Measurements from ENCODE around the gene NFXL1.

NFXL1 gene

GRCh38 chr4:47915378-47915777 lies 995 bp upstream of the NFXL1 start:
- no peak overlapping the region for H3K9ac ChIP-seq (ENCODE audit: insufficient read length, low read depth)
- no peaks in the 10 kb centered on the region for H3K27me3 ChIP-seq (ENCODE audit: insufficient read depth, insufficient read length)
- no peak for DNase-seq (ENCODE audit: low read depth, low spot score)
- H3K4me1 ChIP-seq (ENCODE audit: insufficient read depth, insufficient read length): no peaks in the 10 kb centered on the region
- TF ChIP-seq YY1 (IDR thresholded peaks at IDR 0.05; ENCODE audit: insufficient read depth, insufficient read length) (no peak), ZNF274 (IDR thresholded peaks at IDR 0.05; ENCODE audit: low read depth, low read length) (no peak), SUZ12 (IDR thresholded peaks at IDR 0.05; ENCODE audit: extremely low read depth, insufficient read depth, insufficient read length) (no peak)
- no peaks in the 10 kb centered on the region for H3K9me3 ChIP-seq (ENCODE audit: insufficient read depth, low read length)
- H3K4me3 ChIP-seq (ENCODE audit: insufficient read length, low read depth): no peak overlapping the region
- H3K36me3 ChIP-seq (ENCODE audit: insufficient read depth, insufficient read length, low read length): peaks cover 9% of the 10 kb centered on the region

GRCh38 chr4:47914926-47915237 lies 499 bp upstream of the NFXL1 start:
- H3K9ac ChIP-seq (ENCODE audit: insufficient read length, low read depth): peak overlapping the region; percentile 57
- H3K36me3 ChIP-seq (ENCODE audit: insufficient read depth, insufficient read length, low read length): peaks cover 13% of the 10 kb centered on the region
- DNase-seq (ENCODE audit: low read depth, low spot score): no peak
- TF ChIP-seq ZNF274 (IDR thresholded peaks at IDR 0.05; ENCODE audit: low read depth, low read length) (no peak), YY1 (IDR thresholded peaks at IDR 0.05; ENCODE audit: insufficient read depth, insufficient read length) (no peak), SUZ12 (IDR thresholded peaks at IDR 0.05; ENCODE audit: extremely low read depth, insufficient read depth, insufficient read length) (no peak)
- no peaks in the 10 kb centered on the region for H3K9me3 ChIP-seq (ENCODE audit: insufficient read depth, low read length)
- H3K27me3 ChIP-seq (ENCODE audit: insufficient read depth, insufficient read length): no peaks in the 10 kb centered on the region
- H3K4me1 ChIP-seq (ENCODE audit: insufficient read depth, insufficient read length): no peaks in the 10 kb centered on the region
- peak overlapping the region; percentile 52 for H3K4me3 ChIP-seq (ENCODE audit: insufficient read length, low read depth)

GRCh38 chr4:47913861-47914219 lies 543 bp downstream of the NFXL1 start:
- Histone ChIP-seq H3K27me3 (ENCODE audit: insufficient read depth, insufficient read length) (no peaks in the 10 kb centered on the region), H3K9me3 (ENCODE audit: insufficient read depth, low read length) (no peaks in the 10 kb centered on the region), H3K4me1 (ENCODE audit: insufficient read depth, insufficient read length) (no peaks in the 10 kb centered on the region), H3K9ac (ENCODE audit: insufficient read length, low read depth) (peak overlapping the region; percentile 94), H3K4me3 (ENCODE audit: insufficient read length, low read depth) (peak overlapping the region; percentile 85), H3K36me3 (ENCODE audit: insufficient read depth, insufficient read length, low read length) (peaks cover 19% of the 10 kb centered on the region)
- TF ChIP-seq YY1 (IDR thresholded peaks at IDR 0.05; ENCODE audit: insufficient read depth, insufficient read length): no peak
- TF ChIP-seq ZNF274 (IDR thresholded peaks at IDR 0.05; ENCODE audit: low read depth, low read length): no peak
- no peak for TF ChIP-seq SUZ12 (IDR thresholded peaks at IDR 0.05; ENCODE audit: extremely low read depth, insufficient read depth, insufficient read length)
- DNase-seq (ENCODE audit: low read depth, low spot score): no peak

- Histone ChIP-seq H3K4me3 (ENCODE audit: insufficient read length, low read depth) (peak overlapping the region; percentile 85), H3K36me3 (ENCODE audit: insufficient read depth, insufficient read length, low read length) (peaks cover 20% of the 10 kb centered on the region), H3K4me1 (ENCODE audit: insufficient read depth, insufficient read length) (no peaks in the 10 kb centered on the region), H3K27me3 (ENCODE audit: insufficient read depth, insufficient read length) (no peaks in the 10 kb centered on the region), H3K9ac (ENCODE audit: insufficient read length, low read depth) (peak overlapping the region; percentile 94), H3K9me3 (ENCODE audit: insufficient read depth, low read length) (no peaks in the 10 kb centered on the region)
- no peak for DNase-seq (ENCODE audit: low read depth, low spot score)
- TF ChIP-seq SUZ12 (IDR thresholded peaks at IDR 0.05; ENCODE audit: extremely low read depth, insufficient read depth, insufficient read length) (no peak), YY1 (IDR thresholded peaks at IDR 0.05; ENCODE audit: insufficient read depth, insufficient read length) (no peak), ZNF274 (IDR thresholded peaks at IDR 0.05; ENCODE audit: low read depth, low read length) (no peak)
These were observed 1.1 kb downstream of the NFXL1 start for GRCh38 chr4:47913330-47913729.

GRCh38 chr4:47907089-47907646 lies 7.2 kb downstream of the NFXL1 start:
- no peak for DNase-seq (ENCODE audit: low read depth, low spot score)
- no peak overlapping the region for H3K4me3 ChIP-seq (ENCODE audit: insufficient read length, low read depth)
- TF ChIP-seq ZNF274 (IDR thresholded peaks at IDR 0.05; ENCODE audit: low read depth, low read length): no peak
- no peak for TF ChIP-seq SUZ12 (IDR thresholded peaks at IDR 0.05; ENCODE audit: extremely low read depth, insufficient read depth, insufficient read length)
- no peak for TF ChIP-seq YY1 (IDR thresholded peaks at IDR 0.05; ENCODE audit: insufficient read depth, insufficient read length)
- no peak overlapping the region for H3K9ac ChIP-seq (ENCODE audit: insufficient read length, low read depth)
- H3K27me3 ChIP-seq (ENCODE audit: insufficient read depth, insufficient read length): no peaks in the 10 kb centered on the region
- peaks cover 55% of the 10 kb centered on the region for H3K36me3 ChIP-seq (ENCODE audit: insufficient read depth, insufficient read length, low read length)
- no peaks in the 10 kb centered on the region for H3K9me3 ChIP-seq (ENCODE audit: insufficient read depth, low read length)
- no peaks in the 10 kb centered on the region for H3K4me1 ChIP-seq (ENCODE audit: insufficient read depth, insufficient read length)

GRCh38 chr4:47899639-47900038 lies 14.7 kb downstream of the NFXL1 start:
- H3K4me3 ChIP-seq (ENCODE audit: insufficient read length, low read depth): no peak overlapping the region
- no peaks in the 10 kb centered on the region for H3K9me3 ChIP-seq (ENCODE audit: insufficient read depth, low read length)
- H3K36me3 ChIP-seq (ENCODE audit: insufficient read depth, insufficient read length, low read length): peaks cover 76% of the 10 kb centered on the region
- no peaks in the 10 kb centered on the region for H3K27me3 ChIP-seq (ENCODE audit: insufficient read depth, insufficient read length)
- H3K4me1 ChIP-seq (ENCODE audit: insufficient read depth, insufficient read length): no peaks in the 10 kb centered on the region
- TF ChIP-seq SUZ12 (IDR thresholded peaks at IDR 0.05; ENCODE audit: extremely low read depth, insufficient read depth, insufficient read length) (no peak), YY1 (IDR thresholded peaks at IDR 0.05; ENCODE audit: insufficient read depth, insufficient read length) (no peak), ZNF274 (IDR thresholded peaks at IDR 0.05; ENCODE audit: low read depth, low read length) (no peak)
- DNase-seq (ENCODE audit: low read depth, low spot score): no peak
- H3K9ac ChIP-seq (ENCODE audit: insufficient read length, low read depth): no peak overlapping the region

DNA sequence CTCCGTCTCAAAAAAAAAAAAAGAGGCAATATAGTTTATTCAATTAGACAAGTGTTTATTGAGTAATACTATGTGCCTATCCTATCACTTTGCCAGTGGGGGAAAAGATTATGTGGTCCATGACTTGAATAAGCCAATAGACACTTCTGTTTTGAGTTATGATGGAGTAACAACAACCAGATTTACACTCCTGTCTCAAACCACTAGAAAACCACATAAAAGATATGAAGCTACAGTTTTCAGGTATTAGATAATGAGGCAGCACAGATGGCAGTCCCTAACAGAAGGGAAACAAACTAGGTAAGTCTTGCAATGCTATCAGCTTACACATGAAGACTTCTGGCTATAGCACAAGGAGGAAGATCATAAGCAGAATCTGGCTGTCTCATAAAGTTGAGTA lies 22.5 kb downstream of the NFXL1 start:
- DNase-seq (ENCODE audit: low read depth, low spot score): no peak
- H3K9me3 ChIP-seq (ENCODE audit: insufficient read depth, low read length): no peaks in the 10 kb centered on the region
- no peaks in the 10 kb centered on the region for H3K27me3 ChIP-seq (ENCODE audit: insufficient read depth, insufficient read length)
- H3K4me1 ChIP-seq (ENCODE audit: insufficient read depth, insufficient read length): no peaks in the 10 kb centered on the region
- peaks cover 41% of the 10 kb centered on the region for H3K36me3 ChIP-seq (ENCODE audit: insufficient read depth, insufficient read length, low read length)
- no peak for TF ChIP-seq YY1 (IDR thresholded peaks at IDR 0.05; ENCODE audit: insufficient read depth, insufficient read length)
- TF ChIP-seq SUZ12 (IDR thresholded peaks at IDR 0.05; ENCODE audit: extremely low read depth, insufficient read depth, insufficient read length): no peak
- TF ChIP-seq ZNF274 (IDR thresholded peaks at IDR 0.05; ENCODE audit: low read depth, low read length): no peak
- H3K4me3 ChIP-seq (ENCODE audit: insufficient read length, low read depth): no peak overlapping the region
- no peak overlapping the region for H3K9ac ChIP-seq (ENCODE audit: insufficient read length, low read depth)

Measured in NT2/D1 (cell line).